Retinal pigment epithelial cell (primary cell): ENCODE data around the gene CAD.
A peak's percentile ranks its signal among the peaks of the same experiment; 100 is the strongest.

ENCODE experiments used
- DNase-seq: peaks from one replicate; pipeline ENCODE4 v3.0.0-alpha.2; 2010; ENCODE audit warnings: low read depth
- H3K4me3 ChIP-seq: 2 replicates; pipeline ENCODE4 v1.5.1; 2011; ENCODE audit warnings: mild to moderate bottlenecking, low read length, control low read depth, moderate library complexity
- CTCF ChIP-seq: conservative IDR thresholded peaks from 2 replicates; pipeline ENCODE4 v1.5.1; 2011; ENCODE audit warnings: low read depth, low read length, control low read depth, inconsistent platforms

Gene CAD

GRCh38 chr2:27209621-27210401 is 7.4 kb upstream of the CAD start:
- TF ChIP-seq CTCF: no peak
- DNase-seq: peak; percentile 63
- H3K4me3 ChIP-seq: peak overlapping the region; percentile 2

GRCh38 chr2:27211241-27211942 is 5.8 kb upstream of the CAD start:
- no peak for DNase-seq
- peak overlapping the region; percentile 84 for H3K4me3 ChIP-seq
- TF ChIP-seq CTCF: no peak

- H3K4me3 ChIP-seq: peak within 1 kb of the TSS; percentile 84
- DNase-seq: no peak
- TF ChIP-seq CTCF: no peak
These were observed 5.1 kb upstream of the CAD start, which contains the start of the genes ATRAID and SLC5A6 for GRCh38 chr2:27211943-27212625. ATRAID (plus strand) TSS chr2:27212041; CDS start chr2:27212369, 328 bp downstream. SLC5A6 (minus strand) TSS chr2:27212268; CDS start chr2:27207650, 4,618 bp downstream.

- peak overlapping the region; percentile 84 for H3K4me3 ChIP-seq
- DNase-seq: no peak
- TF ChIP-seq CTCF: no peak
These were observed 4.3 kb upstream of the CAD start for GRCh38 chr2:27212626-27213471.

GRCh38 chr2:27214941-27215340 is 2.2 kb upstream of the CAD start:
- H3K4me3 ChIP-seq: no peak overlapping the region
- no peak for TF ChIP-seq CTCF
- no peak for DNase-seq

GRCh38 chr2:27216416-27217137 is 592 bp upstream of the CAD start:
- H3K4me3 ChIP-seq: peak overlapping the region; percentile 74
- no peak for TF ChIP-seq CTCF
- DNase-seq: no peak
